LNCaP clone FGC (cell line): Measurements from ENCODE around the gene ZNF322.

Experiments
- DNase-seq: peaks from one replicate; pipeline ENCODE4 v3.0.0-alpha.2; 2011; ENCODE audit warnings: low read depth
- H3K4me3 ChIP-seq: 2 replicates; pipeline ENCODE4 v1.5.1; 2011; ENCODE audit warnings: mild to moderate bottlenecking, low read depth, low read length, control low read depth
- CTCF ChIP-seq: IDR thresholded peaks from 2 replicates; pipeline ENCODE4 v1.5.1; 2012; ENCODE audit warnings: mild to moderate bottlenecking; ENCODE audit not compliant: control insufficient read depth, insufficient read depth; ENCODE audit errors: extremely low read depth

Gene ZNF322

DNA sequence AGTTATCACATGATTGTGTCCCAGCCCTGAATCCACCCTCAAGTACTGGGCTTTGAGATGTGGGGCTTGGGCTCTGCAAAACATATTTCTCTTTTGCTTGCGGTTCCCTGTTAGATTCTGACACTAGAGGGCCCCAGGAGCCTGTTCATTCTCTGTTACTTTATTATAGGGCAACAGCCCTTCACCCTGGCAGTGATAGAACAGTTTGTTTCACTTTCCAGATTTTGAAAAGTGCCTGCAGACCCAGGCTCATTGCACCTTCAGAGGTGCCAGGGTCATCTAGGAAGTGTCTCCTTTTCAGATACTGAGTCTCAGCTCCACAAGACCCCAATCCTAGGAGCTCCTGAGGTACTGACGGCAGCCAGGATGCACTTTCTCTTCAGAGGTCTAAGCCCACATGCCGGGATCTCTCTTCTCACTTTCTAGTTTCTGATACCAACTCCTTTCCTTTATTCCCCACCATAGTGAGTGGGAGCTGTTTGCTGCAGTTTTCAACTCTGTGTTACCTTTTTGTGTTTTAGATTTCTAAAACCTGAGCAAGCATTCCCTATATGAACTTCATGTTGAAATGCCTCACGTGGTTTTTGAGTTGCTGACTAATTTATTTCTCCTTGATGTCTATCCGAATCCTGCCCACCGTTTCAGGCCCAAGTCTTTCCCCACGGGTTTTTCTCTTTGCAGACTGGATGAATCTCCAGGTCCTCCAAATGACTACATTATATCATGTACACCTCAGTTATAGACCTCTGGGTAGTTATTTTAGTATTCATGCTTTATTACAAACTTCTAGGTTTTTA, 51.9 kb downstream of the ZNF322 start:
- H3K4me3 ChIP-seq, result no peak overlapping the region
- peak; percentile 80 for TF ChIP-seq CTCF
- DNase-seq, result no peak

GRCh38 chr6:26604797-26605196, 54.7 kb downstream of the ZNF322 start:
- H3K4me3 ChIP-seq, result no peak overlapping the region
- no peak for DNase-seq
- TF ChIP-seq CTCF, result no peak

DNA sequence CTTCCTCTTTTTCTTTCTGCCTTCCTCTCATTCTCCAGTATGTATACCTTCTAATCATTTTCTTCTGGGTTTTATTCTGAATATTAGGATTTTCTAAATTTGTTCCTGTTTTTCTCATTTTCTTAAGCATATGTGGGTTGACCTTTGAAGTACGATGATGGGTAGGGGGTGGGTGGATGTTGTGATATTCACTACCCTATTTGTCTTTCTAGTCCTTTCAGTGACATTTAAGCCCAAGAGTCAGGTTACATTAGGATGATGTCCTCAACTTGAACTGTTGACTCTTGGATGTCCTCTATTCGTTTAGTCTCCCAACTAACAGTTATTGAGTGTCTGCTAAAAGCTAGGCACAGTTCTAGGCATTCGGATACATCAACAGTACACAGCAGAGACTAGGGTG, 55.5 kb downstream of the ZNF322 start:
- H3K4me3 ChIP-seq, result no peak overlapping the region
- no peak for DNase-seq
- no peak for TF ChIP-seq CTCF

DNA sequence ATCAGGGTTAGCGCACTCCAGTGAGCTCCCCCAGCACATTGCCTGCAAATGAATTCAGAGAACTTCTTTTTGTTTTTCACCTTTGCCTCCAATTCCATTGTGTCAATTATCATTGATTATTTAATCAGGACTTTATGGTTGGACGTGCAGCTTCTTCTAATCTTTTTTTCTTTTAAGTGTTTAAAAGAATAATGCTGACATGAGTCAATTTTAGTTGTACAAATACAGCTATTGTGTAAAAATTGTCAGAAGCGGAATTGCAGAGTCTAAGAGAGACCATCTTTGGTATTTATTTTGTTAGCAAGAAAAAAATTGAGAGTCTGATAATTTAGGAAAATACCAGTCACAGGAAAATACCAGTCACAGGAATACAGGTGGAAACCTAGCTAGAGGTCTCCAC, 57.3 kb downstream of the ZNF322 start:
- no peak for TF ChIP-seq CTCF
- no peak overlapping the region for H3K4me3 ChIP-seq

DNA sequence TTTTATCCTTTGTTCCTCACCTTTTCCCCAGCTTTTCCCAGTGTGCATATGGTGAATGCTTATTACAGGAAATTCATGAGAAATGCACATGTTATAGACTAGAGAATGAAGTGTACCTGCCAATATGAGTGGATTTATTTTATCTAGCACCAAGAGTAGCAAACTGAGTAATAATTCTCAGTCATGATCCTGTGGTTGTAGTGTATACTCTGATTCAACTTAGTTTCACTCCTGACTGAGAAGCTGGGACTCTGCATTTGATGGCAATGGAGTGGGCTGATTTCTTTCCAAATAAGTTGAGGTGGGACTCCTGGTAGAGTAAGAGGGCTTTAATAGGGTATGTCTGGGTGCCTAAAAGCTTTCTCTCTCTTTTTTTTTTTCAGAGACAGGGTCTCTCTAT, 58.8 kb downstream of the ZNF322 start:
- no peak for DNase-seq
- TF ChIP-seq CTCF, result no peak
- no peak overlapping the region for H3K4me3 ChIP-seq

More for the DNA sequence above, 57.3 kb downstream of the ZNF322 start:
- no peak for DNase-seq

- DNase-seq, result no peak
- no peak for TF ChIP-seq CTCF
- no peak overlapping the region for H3K4me3 ChIP-seq
Measured at GRCh38 chr6:26599591-26599990, 60.0 kb downstream of the ZNF322 start.

GRCh38 chr6:26599134-26599533, 60.4 kb downstream of the ZNF322 start:
- no peak overlapping the region for H3K4me3 ChIP-seq
- no peak for TF ChIP-seq CTCF
- DNase-seq, result no peak
